Ureter (tissue), 1 donor: ENCODE data around the gene ARHGEF33. TPM values are rescaled to one million over a fixed set of nuclear protein-coding genes. Genes with fewer than 3 reads are reported as not detected.

Source experiments
- DNase-seq: peaks from one replicate; pipeline ENCODE4 v3.0.0-alpha.2; 2020; ENCODE audit warnings: low spot score
- total RNA-seq: library from RNA; stranded (reverse); gene quantifications from one replicate; pipeline ENCODE4 v1.2.4, GENCODE V29; 2023
- donor health status: DM: yes; HTN: yes; CAD: no.

Gene ARHGEF33
- total RNA-seq, 1 donor from 2014 or later, result 0.68 TPM

DNA sequence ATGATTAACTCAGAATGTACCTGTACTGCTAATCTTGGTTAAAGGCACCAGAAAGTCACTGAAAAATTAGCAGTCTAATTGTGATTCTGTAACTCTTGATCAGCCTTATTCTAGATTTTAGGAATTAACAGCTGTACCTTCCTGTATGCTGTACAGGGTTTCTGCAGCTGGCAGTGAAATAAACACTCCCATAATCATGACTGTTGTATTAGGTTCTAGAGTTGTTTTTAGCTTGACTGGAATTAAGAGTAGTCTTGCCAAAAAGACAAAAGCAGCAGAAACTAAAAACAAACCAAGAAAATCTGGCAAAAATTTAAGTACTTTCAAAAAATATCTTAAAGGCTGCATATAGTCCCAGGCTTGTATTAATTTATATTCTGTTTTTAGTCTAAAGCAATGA lies 127.7 kb downstream of the ARHGEF33 start:
- DNase-seq, result no peak

DNA sequence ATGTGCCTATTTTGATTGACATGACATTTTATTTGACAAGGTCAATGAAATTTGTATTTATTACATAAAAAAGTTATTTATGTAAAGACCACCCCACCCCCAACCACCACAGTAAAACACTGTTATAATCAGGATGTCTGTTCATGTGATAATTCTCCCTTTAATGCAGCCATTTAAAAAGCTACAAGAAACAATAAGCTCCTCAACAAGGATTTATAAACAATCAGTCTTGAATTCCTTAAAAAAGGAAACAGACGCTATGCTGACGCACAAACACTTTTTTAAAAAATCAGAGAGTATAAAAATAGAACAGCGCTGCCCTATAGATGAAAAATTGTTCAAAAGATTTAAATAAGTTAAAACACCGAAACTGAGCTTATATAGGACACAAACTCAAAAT lies 129.0 kb downstream of the ARHGEF33 start:
- DNase-seq, result no peak

DNA sequence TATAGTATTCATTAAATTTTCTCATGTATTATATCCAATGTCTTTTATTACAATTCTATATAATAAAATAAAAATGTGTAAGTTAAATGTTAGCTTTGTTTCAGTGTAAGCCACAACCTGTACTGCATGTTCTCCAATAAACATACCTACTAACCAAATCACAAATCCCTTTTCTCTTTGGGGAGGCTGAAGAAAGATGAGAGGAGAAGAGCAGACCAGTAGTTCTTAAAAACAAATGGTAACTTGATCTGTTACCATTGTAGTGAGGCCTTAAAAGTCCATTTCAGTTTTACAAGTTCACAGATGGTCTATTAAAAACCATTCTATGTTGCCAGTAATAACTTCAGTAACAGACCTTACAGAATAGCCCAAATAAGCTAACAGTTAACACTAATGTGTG lies 130.7 kb downstream of the ARHGEF33 start:
- no peak for DNase-seq

DNA sequence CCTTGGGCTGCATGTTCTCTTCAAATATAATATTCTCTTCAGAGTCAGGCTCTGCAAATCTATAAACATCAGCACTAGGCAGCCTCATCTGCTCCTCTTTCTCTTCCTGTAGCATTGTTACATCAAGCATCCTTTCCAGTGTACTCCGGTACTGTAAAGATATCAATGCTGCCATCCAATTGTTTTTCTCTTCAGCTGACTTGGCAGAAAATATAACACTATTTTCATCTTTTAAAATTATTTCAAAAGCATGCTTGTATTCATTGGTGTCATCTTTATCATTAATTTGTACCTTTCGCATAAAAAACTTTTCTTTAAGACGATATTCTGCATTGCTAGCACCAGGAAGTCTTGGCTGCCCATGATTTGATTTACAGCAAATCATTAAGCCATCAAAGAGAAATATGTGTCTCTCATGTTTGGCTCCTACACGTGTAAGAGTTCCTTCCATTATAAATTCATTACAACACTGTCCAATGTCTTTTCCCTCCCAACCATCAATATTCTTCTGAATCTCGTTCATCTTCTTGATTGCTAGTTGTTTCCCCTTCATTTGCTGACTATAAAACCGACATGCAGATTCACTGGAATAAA lies 133.1 kb downstream of the ARHGEF33 start:
- DNase-seq, result no peak

- no peak for DNase-seq
These were observed 134.0 kb downstream of the ARHGEF33 start for GRCh38 chr2:39023649-39024048.

GRCh38 chr2:39024833-39025232 lies 135.2 kb downstream of the ARHGEF33 start:
- no peak for DNase-seq

Other genes starting within 250 kb of the ARHGEF33 start
- gene GALM, start 223.8 kb upstream of the ARHGEF33 start, total RNA-seq, result 12.7 TPM
- 162 TPM for gene SRSF7, start 138.5 kb upstream of the ARHGEF33 start, total RNA-seq
- 13.6 TPM for gene GEMIN6, start 111.7 kb upstream of the ARHGEF33 start, total RNA-seq
- gene DHX57, start 13.9 kb upstream of the ARHGEF33 start, total RNA-seq, result 23.4 TPM
- gene MORN2, start 13.9 kb upstream of the ARHGEF33 start, total RNA-seq, result 17.0 TPM
- 53.7 TPM for gene SOS1, start 231.2 kb downstream of the ARHGEF33 start, total RNA-seq